Stimulated activated memory B cell treated with anti-CD40 and anti-IgM and Interleukin-4, amounts not matched to agents 10 μg/mL and 1 μg/mL and 100 μg/mL, for 72 hours (primary cell): Measurements from ENCODE around the gene XRCC4.

ENCODE experiments used
- ATAC-seq: fragments of 150-1000 bp; cut with Tn5 transposase; 2 replicates; pipeline ENCODE4 v1.10.0; 2021
- H3K27ac Mint-ChIP-seq: one replicate; pipeline ENCODE4 v1.8.0; 2022; ENCODE audit warnings: mild to moderate bottlenecking, mixed read lengths
- H3K27me3 Mint-ChIP-seq: one replicate; pipeline ENCODE4 v1.8.0; 2022; ENCODE audit warnings: mixed read lengths
- H3K36me3 Mint-ChIP-seq: one replicate; pipeline ENCODE4 v1.8.0; 2022; ENCODE audit warnings: mixed read lengths
- H3K4me1 Mint-ChIP-seq: one replicate; pipeline ENCODE4 v1.8.0; 2022; ENCODE audit warnings: mixed read lengths
- H3K4me3 Mint-ChIP-seq: one replicate; pipeline ENCODE4 v1.8.0; 2022; ENCODE audit warnings: mild to moderate bottlenecking, moderate library complexity, mixed read lengths
- H3K9me3 Mint-ChIP-seq: one replicate; pipeline ENCODE4 v1.8.0; 2022; ENCODE audit warnings: mixed read lengths

XRCC4 gene

DNA sequence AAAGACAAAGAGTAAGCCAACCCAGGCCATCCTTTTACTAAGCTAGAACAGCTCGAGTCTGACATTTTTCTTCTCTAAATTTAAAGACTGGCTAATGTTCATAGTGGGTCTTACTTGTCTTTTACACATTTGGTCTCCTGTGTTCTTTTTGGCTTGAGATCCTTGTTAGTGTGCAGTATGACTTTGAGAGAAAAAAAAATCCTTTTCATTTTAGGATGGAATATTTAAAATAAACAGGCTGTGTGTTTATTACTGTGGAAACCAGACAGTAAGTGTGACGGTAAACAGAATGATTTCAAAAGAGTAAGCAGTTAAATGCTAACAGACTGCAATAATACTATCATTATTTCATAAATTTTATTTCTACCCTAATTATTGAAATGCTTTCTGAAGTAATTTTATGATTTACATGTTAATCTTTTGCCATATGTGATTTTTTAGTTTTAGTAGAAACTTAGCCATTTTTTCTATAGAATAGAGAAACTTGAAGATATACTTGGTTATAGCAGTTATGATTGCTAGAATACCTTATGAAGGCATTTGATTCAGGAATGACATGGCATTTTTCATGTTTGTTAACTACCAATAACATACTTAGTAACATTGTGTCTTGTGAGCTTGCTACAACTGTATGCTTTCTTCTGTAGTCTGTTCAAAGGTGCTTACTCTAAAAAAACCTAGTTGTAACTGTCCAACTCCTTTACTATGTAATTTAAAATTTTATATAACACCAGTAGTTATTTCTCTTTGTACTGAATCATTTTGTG, 92.4 kb downstream of the XRCC4 start:
- Mint-ChIP-seq H3K36me3 (no peaks in the 10 kb centered on the region), H3K27ac (no peak overlapping the region), H3K9me3 (no peaks in the 10 kb centered on the region), H3K27me3 (no peaks in the 10 kb centered on the region), H3K4me3 (no peak overlapping the region), H3K4me1 (no peaks in the 10 kb centered on the region)
- ATAC-seq: no peak

DNA sequence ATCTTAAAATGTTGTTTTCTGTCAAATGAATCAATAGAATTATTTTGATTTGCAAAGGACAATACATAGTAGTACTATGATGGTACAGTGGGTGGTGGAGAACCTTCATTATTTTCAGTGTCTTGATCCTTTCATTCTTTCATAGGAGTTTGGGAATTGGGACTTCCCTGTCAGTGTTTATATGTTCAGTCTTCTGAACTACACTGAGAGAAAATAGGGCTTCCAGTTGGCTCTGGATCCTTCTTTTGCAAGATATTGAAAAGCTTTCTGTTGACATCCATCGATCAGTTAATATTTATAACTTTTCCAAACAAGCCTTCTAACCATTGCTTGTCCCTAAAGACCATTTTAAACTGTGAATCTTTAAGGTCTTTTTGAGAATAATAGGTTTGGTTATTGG, 94.7 kb downstream of the XRCC4 start:
- no peaks in the 10 kb centered on the region for H3K4me1 Mint-ChIP-seq
- H3K27me3 Mint-ChIP-seq: no peaks in the 10 kb centered on the region
- H3K36me3 Mint-ChIP-seq: no peaks in the 10 kb centered on the region
- no peak overlapping the region for H3K27ac Mint-ChIP-seq
- no peak for ATAC-seq
- no peak overlapping the region for H3K4me3 Mint-ChIP-seq
- no peaks in the 10 kb centered on the region for H3K9me3 Mint-ChIP-seq

DNA sequence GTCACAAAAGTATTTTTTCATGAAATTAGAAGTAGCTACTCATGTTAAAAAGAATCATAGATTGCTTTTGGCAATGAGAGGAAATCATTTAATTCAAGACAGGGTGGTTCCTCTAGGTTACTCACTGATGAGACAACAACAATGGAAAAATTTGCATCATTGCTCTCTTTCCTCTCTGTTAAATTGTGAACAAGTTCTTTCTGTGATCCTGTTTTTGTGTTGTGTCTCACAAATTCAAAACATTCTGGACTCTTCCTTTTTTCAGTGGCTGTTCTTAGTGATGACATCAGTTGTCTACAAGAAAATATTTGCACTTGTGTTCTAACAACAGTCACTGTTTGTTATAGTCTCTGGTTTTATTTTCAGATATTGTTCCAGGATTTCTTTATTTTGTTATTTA, 95.3 kb downstream of the XRCC4 start:
- no peak overlapping the region for H3K4me3 Mint-ChIP-seq
- H3K9me3 Mint-ChIP-seq: no peaks in the 10 kb centered on the region
- H3K27ac Mint-ChIP-seq: no peak overlapping the region
- ATAC-seq: no peak
- no peaks in the 10 kb centered on the region for H3K27me3 Mint-ChIP-seq
- H3K4me1 Mint-ChIP-seq: no peaks in the 10 kb centered on the region
- H3K36me3 Mint-ChIP-seq: no peaks in the 10 kb centered on the region

DNA sequence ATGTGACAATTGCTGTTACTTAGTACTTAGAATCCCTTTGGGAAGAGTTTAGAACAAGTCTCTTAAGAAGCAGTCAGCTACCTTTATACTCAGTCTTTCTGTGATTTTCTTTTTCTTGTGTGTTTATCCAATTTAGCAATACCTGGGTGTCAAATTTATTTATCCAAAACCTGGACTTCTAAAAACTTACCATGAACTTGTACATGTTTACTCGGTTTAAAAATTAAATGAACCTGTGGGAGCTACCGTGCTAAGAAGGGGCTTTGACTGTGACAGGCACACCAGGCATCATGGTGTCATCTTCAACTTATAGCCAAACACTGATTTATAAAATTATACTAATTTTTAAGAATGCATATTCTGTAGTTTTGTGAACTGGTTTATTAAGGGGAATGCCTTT, 96.5 kb downstream of the XRCC4 start:
- Mint-ChIP-seq H3K9me3 (no peaks in the 10 kb centered on the region), H3K36me3 (no peaks in the 10 kb centered on the region), H3K27me3 (no peaks in the 10 kb centered on the region), H3K4me1 (no peaks in the 10 kb centered on the region), H3K27ac (no peak overlapping the region), H3K4me3 (no peak overlapping the region)
- no peak for ATAC-seq

DNA sequence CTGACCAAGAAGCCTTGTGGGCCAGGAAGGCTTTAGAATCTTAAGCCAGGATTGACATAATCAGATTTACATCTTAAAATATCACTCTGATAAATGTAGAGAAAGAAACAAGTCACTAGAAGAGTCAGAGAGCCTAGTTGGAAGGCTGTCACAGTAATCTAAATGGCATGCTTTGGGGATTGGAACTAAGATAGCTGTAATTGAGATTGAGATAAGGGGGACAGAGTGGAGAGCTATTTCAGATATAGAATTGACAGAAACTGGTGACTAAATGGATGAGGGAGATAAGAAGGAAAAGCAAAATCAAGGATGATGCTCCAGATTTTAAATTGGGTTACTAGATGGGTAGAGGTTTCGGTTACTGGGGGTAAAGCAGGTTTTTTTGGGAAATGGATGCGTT, 100.5 kb downstream of the XRCC4 start:
- H3K4me3 Mint-ChIP-seq: no peak overlapping the region
- no peaks in the 10 kb centered on the region for H3K4me1 Mint-ChIP-seq
- H3K36me3 Mint-ChIP-seq: no peaks in the 10 kb centered on the region
- ATAC-seq: no peak
- H3K9me3 Mint-ChIP-seq: no peaks in the 10 kb centered on the region
- H3K27ac Mint-ChIP-seq: no peak overlapping the region
- no peaks in the 10 kb centered on the region for H3K27me3 Mint-ChIP-seq

DNA sequence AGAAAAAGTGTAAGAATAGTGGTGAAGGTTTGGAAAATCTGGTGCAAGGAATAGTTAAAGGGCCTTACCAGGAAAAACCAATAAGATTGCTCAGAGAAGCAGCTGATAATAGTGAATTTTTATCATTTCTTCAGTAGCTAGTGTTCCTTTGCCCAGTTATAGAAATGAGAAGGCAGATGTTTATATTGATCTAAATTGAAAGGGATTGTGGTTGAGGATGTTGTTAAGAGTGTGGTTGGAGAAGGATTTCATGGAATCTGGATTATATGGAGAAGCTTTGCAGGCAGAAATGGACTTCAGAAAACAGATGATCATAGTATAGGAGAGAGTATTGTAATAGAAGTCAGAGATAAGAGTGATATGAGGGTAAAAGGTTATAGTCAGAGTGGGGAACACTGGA, 102.6 kb downstream of the XRCC4 start:
- H3K4me1 Mint-ChIP-seq: no peaks in the 10 kb centered on the region
- no peak overlapping the region for H3K27ac Mint-ChIP-seq
- no peak overlapping the region for H3K4me3 Mint-ChIP-seq
- no peaks in the 10 kb centered on the region for H3K9me3 Mint-ChIP-seq
- ATAC-seq: no peak
- no peaks in the 10 kb centered on the region for H3K36me3 Mint-ChIP-seq
- H3K27me3 Mint-ChIP-seq: no peaks in the 10 kb centered on the region

DNA sequence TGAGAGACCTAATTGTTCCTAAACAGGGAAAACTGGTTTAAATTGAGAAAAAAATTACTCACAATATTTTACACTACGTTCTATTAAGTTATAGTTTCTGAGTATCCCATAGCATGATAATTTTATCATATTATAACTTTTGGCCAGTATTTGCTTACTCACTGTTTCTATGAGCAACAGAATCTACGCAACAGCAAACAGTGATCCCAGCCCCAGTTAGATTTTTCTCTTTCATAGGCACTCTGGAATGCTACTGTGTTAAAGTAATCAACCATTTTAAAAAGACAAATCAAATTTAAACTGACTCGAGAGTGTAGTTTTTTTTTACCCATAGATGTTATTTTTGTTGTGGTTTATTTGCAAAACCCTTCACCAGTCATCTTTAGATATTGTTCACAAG, 107.2 kb downstream of the XRCC4 start:
- Mint-ChIP-seq H3K4me1 (no peaks in the 10 kb centered on the region), H3K36me3 (peaks cover 6% of the 10 kb centered on the region), H3K27me3 (no peaks in the 10 kb centered on the region), H3K27ac (no peak overlapping the region), H3K9me3 (no peaks in the 10 kb centered on the region), H3K4me3 (no peak overlapping the region)
- no peak for ATAC-seq

DNA sequence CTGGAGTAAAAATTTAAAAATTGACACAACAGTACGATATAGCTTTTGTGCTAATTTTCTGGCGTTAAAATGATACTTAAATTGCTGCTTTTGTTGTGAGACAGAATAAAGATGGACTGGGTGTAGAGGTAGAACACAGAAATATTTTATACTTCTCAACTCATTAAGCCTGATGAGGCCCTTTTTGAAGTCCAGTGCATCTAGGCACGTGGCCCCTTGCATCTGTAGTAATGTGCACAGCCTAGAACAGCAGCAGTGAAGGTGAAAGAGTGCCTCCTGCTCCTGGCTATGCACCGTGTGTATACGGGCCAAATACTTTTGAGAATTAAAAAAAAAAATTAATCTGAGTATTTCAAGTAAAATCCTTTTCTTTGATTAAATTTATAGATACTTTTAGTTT, 115.6 kb downstream of the XRCC4 start:
- no peaks in the 10 kb centered on the region for H3K4me1 Mint-ChIP-seq
- peaks cover 5% of the 10 kb centered on the region for H3K36me3 Mint-ChIP-seq
- no peaks in the 10 kb centered on the region for H3K27me3 Mint-ChIP-seq
- no peak for ATAC-seq
- H3K4me3 Mint-ChIP-seq: no peak overlapping the region
- H3K27ac Mint-ChIP-seq: no peak overlapping the region
- no peaks in the 10 kb centered on the region for H3K9me3 Mint-ChIP-seq

DNA sequence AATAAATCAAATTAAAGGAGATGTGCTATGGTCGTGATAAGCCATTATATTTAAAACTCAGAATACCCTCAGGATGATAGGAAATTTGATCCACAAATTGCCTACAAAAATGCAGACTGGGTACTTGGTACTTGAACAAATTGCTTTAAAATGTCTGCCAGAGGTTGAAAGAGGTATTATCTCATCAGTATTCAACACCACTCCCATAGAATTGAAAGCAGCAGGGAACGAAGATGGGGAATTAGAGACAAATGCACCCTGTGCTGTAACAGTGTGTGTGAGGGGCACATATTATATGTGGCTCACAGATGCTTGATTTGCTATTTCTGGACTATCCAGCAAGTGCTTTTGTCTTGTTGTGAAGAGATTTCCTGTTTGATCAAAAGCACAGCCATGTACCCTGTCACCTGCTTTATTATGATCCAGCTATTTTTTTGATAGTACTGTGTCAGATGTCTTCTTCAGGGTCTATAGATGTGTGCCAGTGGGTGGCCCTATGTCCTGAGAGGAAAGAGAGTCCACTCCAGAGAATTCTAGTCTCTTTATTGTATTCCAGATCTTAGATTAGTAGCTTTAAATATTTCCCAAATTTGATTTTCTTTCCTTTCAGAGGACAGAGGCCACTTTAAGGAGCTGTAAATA, 120.1 kb downstream of the XRCC4 start:
- Mint-ChIP-seq H3K27me3 (no peaks in the 10 kb centered on the region), H3K4me3 (no peak overlapping the region), H3K4me1 (no peaks in the 10 kb centered on the region), H3K27ac (no peak overlapping the region), H3K9me3 (no peaks in the 10 kb centered on the region), H3K36me3 (peaks cover 21% of the 10 kb centered on the region)
- ATAC-seq: no peak

DNA sequence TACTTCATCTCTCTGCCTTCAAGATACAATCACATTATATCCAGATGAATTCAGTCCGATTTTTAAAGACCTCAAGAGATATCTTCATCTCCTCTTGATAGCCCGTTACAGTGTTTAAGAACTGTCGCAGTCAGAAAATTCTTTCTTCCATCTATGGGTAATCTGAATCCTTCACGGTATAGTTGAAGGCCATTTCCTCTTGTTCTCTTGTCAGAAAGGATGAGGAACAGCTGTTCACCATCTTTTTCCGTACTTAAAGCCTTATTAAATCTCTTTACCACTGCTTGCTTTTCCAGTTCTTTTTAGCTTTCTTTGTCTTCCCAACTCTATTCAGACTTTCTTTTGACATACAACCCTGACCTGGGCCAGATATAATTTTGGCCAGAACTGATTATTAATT, 121.8 kb downstream of the XRCC4 start:
- Mint-ChIP-seq H3K36me3 (peaks cover 21% of the 10 kb centered on the region), H3K27me3 (no peaks in the 10 kb centered on the region), H3K4me3 (no peak overlapping the region), H3K27ac (no peak overlapping the region), H3K9me3 (no peaks in the 10 kb centered on the region), H3K4me1 (no peaks in the 10 kb centered on the region)
- ATAC-seq: no peak

DNA sequence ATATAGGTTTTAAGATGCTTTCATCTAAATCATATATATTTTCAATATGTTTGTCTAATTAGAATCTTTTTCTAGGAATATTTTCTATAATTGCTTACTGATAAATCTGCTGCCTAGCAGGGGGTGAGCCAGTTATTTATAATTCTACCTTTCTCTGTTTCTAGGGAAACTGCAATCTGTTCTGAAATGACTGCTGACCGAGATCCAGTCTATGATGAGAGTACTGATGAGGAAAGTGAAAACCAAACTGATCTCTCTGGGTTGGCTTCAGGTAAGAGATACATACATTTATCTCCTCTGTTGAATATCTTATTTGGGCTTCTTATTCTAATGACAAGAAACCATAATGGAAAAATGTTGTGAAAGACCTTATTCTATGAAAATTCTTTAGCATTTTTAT, 127.3 kb downstream of the XRCC4 start:
- H3K27ac Mint-ChIP-seq: no peak overlapping the region
- H3K9me3 Mint-ChIP-seq: no peaks in the 10 kb centered on the region
- no peak for ATAC-seq
- H3K36me3 Mint-ChIP-seq: peaks cover 29% of the 10 kb centered on the region
- H3K4me1 Mint-ChIP-seq: no peaks in the 10 kb centered on the region
- no peaks in the 10 kb centered on the region for H3K27me3 Mint-ChIP-seq
- H3K4me3 Mint-ChIP-seq: no peak overlapping the region

DNA sequence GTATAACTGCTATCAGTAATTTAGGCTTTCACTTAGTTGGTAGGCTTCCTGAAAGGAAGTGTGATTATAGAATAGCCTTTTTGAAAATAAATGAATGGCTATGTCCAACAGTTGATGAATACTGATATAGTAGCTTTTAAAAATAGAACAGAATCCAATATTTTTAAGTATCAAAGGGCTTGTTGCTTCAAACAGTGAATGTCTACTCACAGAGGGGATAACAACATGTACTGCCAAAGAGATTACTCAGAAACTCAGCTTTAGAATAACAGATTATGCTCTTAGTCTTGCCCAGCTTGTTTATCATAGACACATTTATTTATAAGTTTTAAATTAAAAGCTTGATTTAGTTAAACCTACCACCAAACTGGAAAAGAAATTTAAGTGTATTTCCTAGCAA, 132.6 kb downstream of the XRCC4 start:
- ATAC-seq: no peak
- no peaks in the 10 kb centered on the region for H3K9me3 Mint-ChIP-seq
- H3K36me3 Mint-ChIP-seq: peaks cover 40% of the 10 kb centered on the region
- H3K4me1 Mint-ChIP-seq: no peaks in the 10 kb centered on the region
- no peak overlapping the region for H3K27ac Mint-ChIP-seq
- no peaks in the 10 kb centered on the region for H3K27me3 Mint-ChIP-seq
- no peak overlapping the region for H3K4me3 Mint-ChIP-seq

DNA sequence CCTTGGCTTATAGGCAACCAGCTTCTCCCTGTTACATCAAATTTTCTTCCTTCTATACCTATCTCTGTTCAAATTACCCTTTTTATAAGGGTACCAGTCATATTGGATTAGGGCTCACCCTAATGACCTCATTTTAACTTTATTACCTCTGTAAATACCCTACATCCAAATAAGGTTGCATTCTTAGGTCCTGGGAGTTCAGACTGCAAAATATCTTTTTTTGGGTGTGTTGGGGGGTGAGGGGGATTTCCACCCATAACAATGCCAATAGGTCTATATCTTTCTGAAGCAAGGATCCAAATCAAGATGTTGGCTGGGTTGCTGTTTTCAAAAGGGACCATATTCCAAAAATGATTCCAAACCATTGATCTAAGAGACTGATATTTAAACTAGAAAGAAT, 141.7 kb downstream of the XRCC4 start:
- no peak overlapping the region for H3K27ac Mint-ChIP-seq
- no peaks in the 10 kb centered on the region for H3K9me3 Mint-ChIP-seq
- no peak for ATAC-seq
- peaks cover 7% of the 10 kb centered on the region for H3K36me3 Mint-ChIP-seq
- H3K4me3 Mint-ChIP-seq: no peak overlapping the region
- no peaks in the 10 kb centered on the region for H3K4me1 Mint-ChIP-seq
- H3K27me3 Mint-ChIP-seq: no peaks in the 10 kb centered on the region

DNA sequence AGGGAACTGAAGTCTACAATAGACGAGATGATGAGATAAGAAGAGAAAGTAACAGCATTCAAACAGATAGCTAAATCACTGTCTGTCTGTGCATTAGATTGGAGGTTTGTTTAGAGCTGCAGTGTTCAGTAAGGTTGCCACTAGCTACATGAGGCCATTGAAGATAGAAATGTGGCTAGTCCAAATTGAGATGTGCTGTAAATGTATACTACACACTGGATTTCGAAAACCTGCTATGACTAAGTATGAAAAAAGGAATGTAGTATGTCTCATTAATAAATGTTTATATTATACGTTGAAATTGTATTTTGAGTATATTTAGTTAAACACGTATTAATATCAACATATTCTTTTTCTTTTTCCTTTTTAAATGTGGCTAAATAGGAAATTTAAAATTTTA, 142.1 kb downstream of the XRCC4 start:
- no peaks in the 10 kb centered on the region for H3K4me1 Mint-ChIP-seq
- peaks cover 11% of the 10 kb centered on the region for H3K36me3 Mint-ChIP-seq
- ATAC-seq: no peak
- H3K27me3 Mint-ChIP-seq: no peaks in the 10 kb centered on the region
- H3K9me3 Mint-ChIP-seq: no peaks in the 10 kb centered on the region
- no peak overlapping the region for H3K4me3 Mint-ChIP-seq
- H3K27ac Mint-ChIP-seq: no peak overlapping the region

DNA sequence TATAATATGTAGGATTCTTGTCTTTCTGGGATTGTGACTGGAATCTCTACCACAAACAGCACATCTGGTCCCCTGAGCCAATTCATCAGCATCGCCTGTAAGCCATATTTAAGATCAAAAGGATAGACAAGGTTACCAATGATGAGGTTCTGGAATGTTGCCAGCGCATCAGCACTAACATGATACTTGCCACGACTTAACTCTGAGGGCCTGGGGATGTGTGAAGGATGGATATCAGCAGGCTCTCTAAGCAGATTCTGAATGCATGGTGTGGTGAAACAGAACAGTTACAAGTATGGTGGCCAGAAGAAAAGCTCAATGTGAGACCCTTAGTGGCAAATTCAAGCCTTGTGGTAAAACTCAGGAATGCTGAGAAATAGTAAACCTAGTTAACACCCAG, 143.0 kb downstream of the XRCC4 start:
- Mint-ChIP-seq H3K4me3 (no peak overlapping the region), H3K4me1 (no peaks in the 10 kb centered on the region), H3K27ac (no peak overlapping the region), H3K9me3 (no peaks in the 10 kb centered on the region), H3K36me3 (peaks cover 12% of the 10 kb centered on the region), H3K27me3 (no peaks in the 10 kb centered on the region)
- no peak for ATAC-seq

DNA sequence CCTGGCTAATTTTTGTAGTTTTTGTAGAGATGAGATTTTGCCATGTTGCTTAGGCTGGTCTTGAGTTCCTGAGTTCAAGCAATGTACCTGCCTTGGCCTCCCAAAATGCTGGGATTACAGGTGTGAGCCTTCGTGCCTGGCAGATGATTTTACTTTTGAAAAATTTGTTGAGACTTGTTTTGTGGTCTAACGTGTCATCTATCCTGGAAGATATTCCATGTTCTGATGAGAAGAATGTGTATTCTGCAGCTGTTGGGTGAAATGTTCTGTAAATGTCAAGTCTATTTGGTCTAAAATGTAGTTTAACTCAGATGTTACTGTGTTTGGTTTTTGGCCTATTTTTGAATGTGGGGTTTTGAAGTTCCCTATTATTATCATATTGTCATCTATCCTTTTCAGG, 145.6 kb downstream of the XRCC4 start:
- Mint-ChIP-seq H3K27me3 (no peaks in the 10 kb centered on the region), H3K27ac (no peak overlapping the region)
- no peak for ATAC-seq

More for the DNA sequence above, 145.6 kb downstream of the XRCC4 start:
- H3K36me3 Mint-ChIP-seq: peaks cover 12% of the 10 kb centered on the region
- H3K4me1 Mint-ChIP-seq: no peaks in the 10 kb centered on the region
- no peak overlapping the region for H3K4me3 Mint-ChIP-seq
- H3K9me3 Mint-ChIP-seq: no peaks in the 10 kb centered on the region
